ENCODE measurements around the gene CBLB.
A peak's percentile ranks its signal among the peaks of the same experiment; 100 is the strongest.

CBLB gene

GRCh38 chr3:105868742-105869530, at the start of gene CBLB:
CBLB (minus strand) TSS chr3:105869012; CDS start chr3:105867577, 1,435 bp downstream.
- peak; percentile 76 for DNase-seq

GRCh38 chr3:105916767-105917166, 48.0 kb upstream of the CBLB start:
- no peak for DNase-seq

- DNase-seq = no peak
Observed at GRCh38 chr3:105915524-105915923, 46.7 kb upstream of the CBLB start.

- no peak for DNase-seq
Observed at GRCh38 chr3:105913616-105914015, 44.8 kb upstream of the CBLB start.

GRCh38 chr3:105912891-105913290, 44.1 kb upstream of the CBLB start:
- DNase-seq = no peak

- DNase-seq = no peak
Observed at GRCh38 chr3:105911496-105911895, 42.7 kb upstream of the CBLB start.

- DNase-seq = no peak
Observed at GRCh38 chr3:105907777-105908176, 39.0 kb upstream of the CBLB start.

GRCh38 chr3:105906836-105907235, 38.0 kb upstream of the CBLB start:
- DNase-seq = no peak

GRCh38 chr3:105906345-105906744, 37.5 kb upstream of the CBLB start:
- DNase-seq = no peak

- no peak for DNase-seq
Observed at GRCh38 chr3:105905328-105905727, 36.5 kb upstream of the CBLB start.

- DNase-seq = no peak
Observed at GRCh38 chr3:105904678-105905284, 36.0 kb upstream of the CBLB start.

GRCh38 chr3:105904251-105904650, 35.4 kb upstream of the CBLB start:
- DNase-seq = no peak

- no peak for DNase-seq
Observed at GRCh38 chr3:105899516-105899915, 30.7 kb upstream of the CBLB start.

- no peak for DNase-seq
Observed at GRCh38 chr3:105891101-105891500, 22.3 kb upstream of the CBLB start.

GRCh38 chr3:105888621-105889579, 20.1 kb upstream of the CBLB start:
- DNase-seq = no peak

- DNase-seq = no peak
Observed at GRCh38 chr3:105885256-105885655, 16.4 kb upstream of the CBLB start.

- DNase-seq = no peak
Observed at GRCh38 chr3:105883798-105884377, 15.1 kb upstream of the CBLB start.

- DNase-seq = no peak
Observed at GRCh38 chr3:105880681-105881290, 12.0 kb upstream of the CBLB start.

- no peak for DNase-seq
Observed at GRCh38 chr3:105878061-105878460, 9.2 kb upstream of the CBLB start.

- DNase-seq = no peak
Observed at GRCh38 chr3:105877336-105877910, 8.6 kb upstream of the CBLB start.

- DNase-seq = no peak
Observed at GRCh38 chr3:105876780-105877327, 8.0 kb upstream of the CBLB start.
